Right hindlimb (tissue), 1 donor: ENCODE measurements around the gene IL1A.
"Not testable (repeated sequence)": the region's sequence is repeated elsewhere in the genome, so short reads cannot be mapped to it uniquely, and the experiment has no call there.

Experiments used
- DNase-seq: peaks from one replicate; pipeline ENCODE4 v3.0.0-alpha.2; 2018

IL1A gene, protein sequence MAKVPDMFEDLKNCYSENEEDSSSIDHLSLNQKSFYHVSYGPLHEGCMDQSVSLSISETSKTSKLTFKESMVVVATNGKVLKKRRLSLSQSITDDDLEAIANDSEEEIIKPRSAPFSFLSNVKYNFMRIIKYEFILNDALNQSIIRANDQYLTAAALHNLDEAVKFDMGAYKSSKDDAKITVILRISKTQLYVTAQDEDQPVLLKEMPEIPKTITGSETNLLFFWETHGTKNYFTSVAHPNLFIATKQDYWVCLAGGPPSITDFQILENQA

DNA sequence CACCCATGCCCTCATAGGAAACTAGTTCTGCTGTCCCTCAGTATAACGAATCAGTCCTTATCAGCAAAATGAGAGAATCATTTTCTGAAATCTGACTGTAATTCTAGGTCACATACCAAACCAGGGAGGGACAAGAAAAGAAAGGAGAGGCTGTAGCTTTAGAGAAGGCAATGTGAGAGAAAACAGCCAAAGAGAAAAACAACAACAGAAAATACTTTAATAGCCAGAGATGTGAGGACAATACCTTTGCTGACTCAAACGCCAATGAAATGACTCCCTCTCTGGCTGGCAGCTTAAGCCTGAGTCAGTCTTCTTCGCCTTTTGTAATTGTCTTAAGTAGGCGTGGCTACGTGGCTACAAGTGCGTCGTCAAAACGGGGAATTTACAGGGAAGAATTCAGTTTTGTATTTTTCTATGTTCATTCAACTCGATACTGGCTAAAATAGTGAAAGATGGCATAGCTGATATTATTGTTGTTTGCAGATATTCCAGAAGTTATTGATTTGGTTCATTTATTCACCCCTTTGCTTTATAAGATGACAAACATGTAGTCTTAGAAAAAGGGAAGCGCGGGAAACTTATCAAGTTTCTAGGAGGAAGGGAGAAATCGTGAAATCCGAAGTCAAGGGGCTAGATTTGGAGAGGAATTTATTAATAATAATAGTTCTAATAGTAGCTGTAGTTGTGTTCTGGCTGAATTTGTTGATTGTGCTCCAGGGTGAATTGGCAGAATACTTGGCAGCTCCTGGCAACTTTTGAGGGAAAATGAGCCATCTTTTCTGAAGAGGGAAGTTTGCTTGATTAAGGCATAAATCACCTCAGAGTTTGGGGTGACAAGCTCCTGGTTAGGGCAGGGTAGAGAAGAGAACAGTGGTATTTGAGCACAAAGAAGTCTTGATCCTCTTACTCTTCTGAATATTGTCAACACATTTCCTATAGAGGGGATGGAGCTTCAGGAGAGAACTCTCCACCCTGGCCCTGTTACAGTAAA, at the start of gene IL1A:
TSS of gene IL1A (minus strand) at position 295 of the 991 bp plus-strand sequence. CDS start 723 bp downstream, outside the sequence.
- no peak for DNase-seq

DNA sequence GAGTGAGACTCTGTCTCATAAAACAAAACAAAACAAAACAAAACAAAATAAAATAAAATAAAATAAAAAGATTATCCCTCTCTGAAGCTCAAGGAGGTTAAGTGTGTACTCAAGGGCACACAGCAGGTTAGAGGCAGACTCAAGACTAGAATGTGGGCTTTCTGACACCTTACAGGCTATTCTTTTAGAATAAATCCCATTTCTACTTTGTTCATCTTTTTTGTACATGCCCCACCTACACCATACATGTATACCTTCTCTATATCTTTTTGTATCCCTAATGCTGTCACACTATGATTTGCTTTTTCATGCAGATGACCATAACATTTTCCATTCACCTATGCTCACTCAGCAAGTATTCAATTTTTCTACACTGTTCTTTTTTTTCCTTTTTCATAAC, 49.7 kb upstream of the IL1A start:
- no peak for DNase-seq

DNA sequence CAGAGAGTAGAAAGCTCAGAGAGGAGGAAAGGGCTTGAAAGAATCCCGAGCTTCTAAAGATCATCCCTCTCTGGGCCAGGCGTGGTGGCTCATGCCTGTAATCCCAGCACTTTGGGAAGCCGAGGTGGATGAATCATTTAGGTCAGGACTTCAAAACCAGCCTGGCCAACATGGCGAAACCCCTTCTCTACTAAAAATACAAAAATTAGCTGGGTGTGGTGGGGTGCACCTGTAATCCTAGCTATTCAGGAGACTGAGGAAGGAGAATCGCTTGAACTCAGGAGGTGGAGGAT, 49.3 kb upstream of the IL1A start:
- not testable (repeated sequence) for DNase-seq

DNA sequence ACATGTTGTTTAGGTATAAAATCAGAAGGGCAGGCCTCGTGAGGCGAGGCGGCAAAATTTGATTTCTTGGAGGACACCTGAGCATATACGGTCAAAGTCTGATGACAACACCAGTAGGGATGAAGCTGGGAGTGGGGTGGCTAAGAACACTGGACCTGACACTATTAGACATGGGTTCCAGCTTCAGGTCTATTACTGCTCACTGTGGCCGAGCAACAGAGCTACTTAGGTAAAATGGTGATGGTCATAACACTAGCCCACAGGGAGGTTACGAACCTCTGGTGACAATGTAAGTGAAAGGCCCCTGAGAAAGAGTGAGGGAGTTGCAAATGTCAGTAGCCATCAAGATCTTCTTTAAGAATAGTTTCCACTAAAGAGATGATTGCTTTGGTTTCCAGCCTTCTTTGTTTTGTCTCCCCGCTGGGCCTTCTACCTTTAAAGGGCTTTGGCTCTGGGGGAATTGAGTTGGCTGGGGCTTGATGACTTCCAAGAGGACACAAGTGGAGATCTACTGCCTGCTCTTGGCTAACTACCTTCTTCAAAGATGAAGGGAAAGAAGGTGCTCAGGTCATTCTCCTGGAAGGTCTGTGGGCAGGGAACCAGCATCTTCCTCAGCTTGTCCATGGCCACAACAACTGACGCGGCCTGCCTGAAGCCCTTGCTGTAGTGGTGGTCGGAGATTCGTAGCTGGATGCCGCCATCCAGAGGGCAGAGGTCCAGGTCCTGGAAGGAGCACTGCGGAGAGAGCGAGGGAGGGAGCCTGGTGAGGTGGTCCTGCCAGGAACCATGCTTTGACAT, 48.7 kb upstream of the IL1A start:
- no peak for DNase-seq

DNA sequence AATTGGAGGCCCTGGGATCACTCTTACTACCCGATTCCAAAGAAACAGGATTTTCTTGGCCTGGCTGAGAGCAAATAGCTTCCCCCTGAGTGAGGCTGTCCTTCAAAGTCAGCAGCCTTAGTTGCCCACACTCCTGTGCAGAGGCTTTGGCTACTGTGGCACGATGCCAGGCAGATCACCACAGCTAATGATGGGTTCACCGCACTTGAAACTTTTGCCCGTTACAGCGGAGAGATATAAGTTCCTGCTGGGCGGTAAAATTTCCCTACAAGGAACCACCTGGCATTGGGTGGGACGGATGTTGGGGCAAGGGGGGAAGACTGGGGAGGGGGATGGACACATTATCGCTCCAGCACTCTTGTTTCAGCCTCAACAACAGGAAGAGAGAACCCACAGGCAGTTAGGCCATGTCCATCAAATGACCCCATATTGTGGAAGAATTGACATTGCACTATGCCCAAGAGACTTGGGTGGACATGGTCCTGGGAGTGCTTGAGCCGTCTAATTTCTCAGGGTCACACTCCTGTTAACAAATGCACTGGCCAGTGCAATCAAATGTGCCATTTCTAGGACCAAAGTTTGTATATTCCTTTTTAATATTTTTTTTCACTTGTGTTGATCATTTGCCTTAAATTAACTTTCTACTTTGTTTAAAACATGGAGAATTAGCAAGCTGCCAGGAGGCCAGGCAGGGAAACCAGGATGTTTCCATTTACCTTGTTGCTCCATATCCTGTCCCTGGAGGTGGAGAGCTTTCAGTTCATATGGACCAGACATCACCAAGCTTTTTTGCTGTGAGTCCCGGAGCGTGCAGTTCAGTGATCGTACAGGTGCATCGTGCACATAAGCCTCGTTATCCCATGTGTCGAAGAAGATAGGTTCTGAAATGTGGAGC, 47.9 kb upstream of the IL1A start:
- DNase-seq, result no peak

DNA sequence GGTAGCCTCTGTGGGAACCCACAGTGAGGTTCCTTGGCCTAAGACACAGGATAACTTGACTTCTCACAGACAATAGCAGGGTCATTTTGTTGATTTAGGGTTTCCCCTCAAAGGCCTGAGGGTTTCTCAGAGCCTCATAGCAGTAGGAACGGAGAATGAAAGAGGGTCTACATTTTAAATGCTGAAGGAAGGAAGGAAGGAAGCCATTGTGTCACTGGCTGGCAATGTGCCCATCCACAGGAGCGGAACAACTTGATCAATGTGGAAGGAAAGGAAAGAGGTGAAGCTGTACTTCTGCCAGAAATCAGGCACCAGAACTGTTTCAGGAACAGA, 47.2 kb upstream of the IL1A start:
- no peak for DNase-seq

DNA sequence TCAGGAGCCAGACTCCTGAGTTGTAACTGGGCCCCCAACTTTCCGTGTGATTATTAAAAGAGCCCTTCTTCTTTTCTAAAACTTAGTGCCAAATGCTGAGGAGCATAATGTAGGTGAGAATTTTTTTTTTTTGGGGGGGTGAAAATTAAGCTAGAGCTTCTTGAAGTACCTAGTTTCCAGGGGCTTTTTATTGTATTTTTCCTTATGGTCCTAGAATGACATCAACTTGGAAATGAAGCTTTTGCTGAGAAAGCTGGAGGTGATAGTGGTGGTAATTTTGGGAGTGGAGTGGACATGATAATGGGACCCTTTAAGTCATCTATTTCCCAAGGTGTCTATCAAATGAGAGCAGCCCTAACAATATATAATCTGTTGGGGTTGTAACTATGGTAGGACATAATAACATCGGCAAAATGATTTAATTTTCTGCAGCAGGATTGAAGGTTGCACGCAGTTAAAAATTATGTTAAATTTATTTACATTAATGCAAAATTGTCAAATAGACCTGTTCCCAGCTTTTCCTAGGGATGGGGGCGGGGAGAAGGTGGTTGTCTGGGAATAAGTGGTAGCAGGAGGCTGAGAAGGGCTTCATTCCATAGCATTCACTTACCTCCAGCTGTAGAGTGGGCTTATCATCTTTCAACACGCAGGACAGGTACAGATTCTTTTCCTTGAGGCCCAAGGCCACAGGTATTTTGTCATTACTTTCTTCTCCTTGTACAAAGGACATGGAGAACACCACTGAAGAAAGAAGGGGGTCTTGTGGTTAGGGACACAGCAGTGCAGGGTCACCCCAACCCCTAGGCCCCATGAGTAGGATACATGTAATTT, 46.6 kb upstream of the IL1A start:
- DNase-seq, result no peak

DNA sequence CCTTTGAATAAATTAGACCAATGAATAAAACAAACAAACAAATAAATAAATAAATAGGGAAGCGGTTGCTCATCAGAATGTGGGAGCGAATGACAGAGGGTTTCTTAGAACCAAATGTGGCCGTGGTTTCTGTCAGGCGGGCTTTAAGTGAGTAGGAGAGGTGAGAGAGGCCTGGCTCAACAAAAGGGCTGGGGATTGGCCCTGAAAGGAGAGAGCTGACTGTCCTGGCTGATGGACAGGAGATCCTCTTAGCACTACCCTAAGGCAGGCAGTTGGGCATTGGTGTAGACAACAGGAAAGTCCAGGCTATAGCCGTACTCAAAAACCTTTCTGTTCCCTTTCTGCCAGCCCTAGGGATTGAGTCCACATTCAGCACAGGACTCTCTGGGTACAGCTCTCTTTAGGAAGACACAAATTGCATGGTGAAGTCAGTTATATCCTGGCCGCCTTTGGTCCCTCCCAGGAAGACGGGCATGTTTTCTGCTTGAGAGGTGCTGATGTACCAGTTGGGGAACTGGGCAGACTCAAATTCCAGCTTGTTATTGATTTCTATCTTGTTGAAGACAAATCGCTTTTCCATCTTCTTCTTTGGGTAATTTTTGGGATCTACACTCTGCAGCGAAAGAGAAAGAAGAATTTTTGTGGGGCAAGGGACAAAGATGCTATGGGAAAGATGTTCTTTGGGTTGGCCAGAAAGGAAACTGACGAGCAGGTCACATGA, 45.8 kb upstream of the IL1A start:
- DNase-seq, result no peak

DNA sequence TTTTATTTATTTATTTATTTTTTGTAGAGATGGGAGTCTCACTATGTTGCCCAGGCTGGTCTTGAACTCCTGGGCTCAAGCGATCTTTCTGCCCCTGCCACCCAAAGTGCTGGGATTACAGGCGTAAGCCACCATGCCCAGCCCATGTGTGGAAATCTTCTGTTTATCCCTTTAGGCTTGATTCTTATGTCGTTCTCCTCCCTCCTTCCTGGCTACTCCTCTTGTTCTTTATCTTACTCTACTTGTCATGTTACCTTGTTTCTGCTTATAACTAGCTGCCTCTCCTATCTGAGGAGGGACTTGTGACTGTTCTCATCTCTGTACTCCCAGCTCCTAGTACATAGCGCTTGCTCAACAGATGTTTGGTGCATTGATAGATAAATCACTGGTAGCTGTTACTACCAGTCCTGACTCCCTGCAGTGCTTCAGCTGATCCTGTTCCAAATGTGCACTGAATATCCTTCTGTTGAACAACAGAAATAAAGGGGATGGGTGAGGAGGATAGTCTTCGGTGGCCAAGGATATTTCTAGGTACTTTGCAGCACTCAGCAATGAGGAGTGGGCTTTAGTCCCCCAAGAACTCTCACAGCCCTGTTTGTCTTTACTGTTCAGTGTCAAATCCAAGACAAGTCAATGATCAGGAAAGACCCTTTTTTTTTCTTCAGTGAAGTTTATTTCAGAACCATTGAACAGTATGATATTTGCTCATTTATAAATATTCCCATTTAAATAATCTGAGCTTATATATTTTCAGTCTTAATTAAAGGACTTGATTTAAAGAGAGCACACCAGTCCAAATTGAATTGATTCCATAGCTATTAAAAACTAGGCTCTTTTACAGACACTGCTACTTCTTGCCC, 45.0 kb upstream of the IL1A start:
- no peak for DNase-seq

DNA sequence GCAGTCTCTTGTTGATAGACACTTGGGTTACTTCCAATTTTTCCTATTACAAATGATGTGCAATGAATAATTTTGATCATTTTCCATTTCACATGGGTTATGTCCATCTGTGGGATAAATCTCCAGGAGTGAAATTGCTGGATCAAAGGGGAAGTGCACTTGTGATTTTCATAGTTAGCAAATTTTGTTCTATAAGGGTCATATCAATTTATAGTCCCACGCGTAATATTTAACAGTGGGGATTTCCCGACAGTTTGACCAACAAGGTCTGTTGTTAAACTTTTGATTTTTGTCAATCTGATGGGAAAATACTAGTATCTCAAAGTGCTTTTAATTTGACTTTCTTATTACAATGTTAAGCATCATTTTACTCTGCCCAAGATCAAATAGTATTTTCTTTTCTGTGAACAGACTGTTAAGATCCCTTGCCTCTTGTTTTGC, 44.0 kb upstream of the IL1A start:
- DNase-seq, result no peak

DNA sequence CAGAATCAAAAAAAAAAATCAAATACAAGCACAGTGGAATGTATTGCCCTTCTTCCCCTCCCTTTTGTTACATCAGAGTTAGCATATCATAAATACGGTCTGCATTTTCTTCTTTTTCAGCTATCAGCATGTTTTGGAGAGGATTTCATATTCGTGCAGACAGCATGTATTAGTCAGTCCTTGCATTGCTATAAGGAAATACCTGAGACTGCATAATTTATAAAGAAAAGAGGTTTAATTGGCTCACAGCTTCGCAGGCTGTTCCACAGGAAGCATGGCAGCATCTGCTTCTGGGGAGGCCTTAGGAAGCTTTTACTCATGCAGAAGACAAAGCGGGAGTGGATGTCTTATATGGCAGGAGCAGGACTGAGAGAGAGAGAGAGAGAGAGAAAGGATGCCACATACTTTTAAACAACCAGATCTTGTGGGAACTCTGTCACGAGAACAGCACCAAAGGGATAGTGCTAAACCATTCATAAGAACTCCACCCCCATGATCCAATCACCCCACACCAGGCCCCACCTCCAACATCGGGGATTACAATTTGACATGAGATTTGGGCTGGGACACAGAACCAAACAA, 43.4 kb upstream of the IL1A start:
- DNase-seq, result no peak

DNA sequence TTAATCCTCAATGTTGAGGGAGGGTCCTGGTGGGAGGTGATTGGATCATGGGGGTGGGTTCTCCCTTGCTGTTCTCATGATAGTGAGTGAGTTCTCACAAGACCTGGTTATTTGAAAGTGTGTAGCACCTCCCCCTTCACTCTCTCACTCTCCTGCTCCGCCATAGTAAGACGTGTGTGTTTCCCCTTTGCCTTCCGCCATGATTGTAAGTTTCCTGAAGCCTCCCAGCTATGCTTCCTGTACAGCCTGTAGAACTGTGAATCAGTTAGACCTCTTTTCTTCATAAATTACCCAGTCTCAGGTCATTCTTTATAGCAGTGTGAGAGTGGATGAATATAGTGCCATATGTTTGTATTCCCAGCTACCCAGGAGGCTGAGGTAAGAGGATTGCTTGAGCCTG, 42.7 kb upstream of the IL1A start:
- DNase-seq, result no peak

DNA sequence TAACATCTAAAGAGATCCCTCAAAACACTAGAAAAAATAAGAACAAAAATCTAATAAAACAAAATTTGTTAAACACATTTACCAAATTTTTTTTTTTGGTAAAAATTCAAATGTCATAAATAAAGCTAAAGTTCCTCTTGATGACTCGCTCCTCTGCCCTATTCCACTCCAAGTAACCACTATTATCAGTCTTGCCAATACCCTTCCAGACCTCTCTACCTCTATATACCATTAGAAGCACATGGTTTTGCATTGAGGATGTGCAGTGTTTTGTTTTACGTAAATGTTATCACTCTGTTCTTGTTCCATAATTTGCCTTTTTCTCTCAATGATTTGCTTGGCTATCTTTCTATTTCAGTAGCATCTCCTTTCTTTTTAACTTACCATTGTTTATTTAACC, 41.4 kb upstream of the IL1A start:
- DNase-seq, result no peak

DNA sequence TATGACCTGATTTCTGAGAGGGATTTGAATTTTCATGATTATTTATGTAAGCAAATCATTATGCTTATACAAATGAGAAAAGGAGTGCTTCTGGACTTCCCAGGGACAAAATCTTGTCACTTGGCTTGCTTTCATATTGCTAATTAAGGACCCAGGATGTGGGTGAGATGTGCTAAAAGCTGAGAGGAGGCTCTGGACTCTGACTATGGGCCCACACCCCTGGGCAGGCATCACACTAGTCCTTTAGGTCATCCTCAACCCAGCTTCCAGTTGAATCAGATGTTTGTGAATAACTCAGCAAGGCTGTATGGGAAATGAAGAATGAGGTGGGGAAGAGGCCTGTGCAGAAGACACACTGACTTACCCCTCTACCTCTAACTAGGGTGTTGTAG, 40.4 kb upstream of the IL1A start:
- no peak for DNase-seq

DNA sequence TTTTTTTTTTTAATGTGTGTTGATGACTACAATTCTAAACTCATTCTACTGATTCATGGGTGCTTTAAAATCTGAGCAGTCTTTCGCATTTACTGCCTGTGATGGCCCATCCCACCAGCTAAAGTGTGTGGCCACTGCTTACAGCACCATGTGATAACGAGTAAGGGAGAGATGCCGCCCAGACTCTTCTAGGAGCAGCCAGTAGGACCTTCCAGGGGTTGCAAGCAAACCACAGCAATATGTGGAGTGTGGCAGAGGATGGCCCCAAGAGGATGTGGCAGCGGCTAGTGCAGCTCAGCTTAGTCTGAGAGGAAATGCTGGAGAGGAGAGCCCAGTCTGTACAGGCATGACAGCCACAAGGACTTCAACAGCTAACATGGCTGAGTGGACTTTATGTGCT, 37.4 kb upstream of the IL1A start:
- no peak for DNase-seq

DNA sequence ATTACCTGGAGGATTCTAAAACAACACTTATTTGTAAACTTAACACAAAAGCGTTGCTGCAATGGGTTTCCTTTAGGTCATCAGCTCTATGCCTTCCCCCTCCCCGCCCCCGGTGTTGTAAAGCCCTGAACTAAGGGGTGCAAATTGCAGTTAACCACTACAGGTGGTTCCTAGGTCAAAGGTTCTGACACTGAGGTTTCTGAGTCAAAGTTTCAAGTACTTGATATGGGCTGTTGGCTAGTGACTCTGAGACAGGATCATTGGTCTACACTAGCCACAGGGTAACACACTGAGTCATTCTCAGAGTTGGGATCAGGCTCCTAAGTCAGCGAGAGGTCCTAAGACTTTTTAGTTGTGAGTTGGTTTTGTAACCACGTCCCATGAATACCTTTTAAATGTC, 36.8 kb upstream of the IL1A start:
- no peak for DNase-seq

DNA sequence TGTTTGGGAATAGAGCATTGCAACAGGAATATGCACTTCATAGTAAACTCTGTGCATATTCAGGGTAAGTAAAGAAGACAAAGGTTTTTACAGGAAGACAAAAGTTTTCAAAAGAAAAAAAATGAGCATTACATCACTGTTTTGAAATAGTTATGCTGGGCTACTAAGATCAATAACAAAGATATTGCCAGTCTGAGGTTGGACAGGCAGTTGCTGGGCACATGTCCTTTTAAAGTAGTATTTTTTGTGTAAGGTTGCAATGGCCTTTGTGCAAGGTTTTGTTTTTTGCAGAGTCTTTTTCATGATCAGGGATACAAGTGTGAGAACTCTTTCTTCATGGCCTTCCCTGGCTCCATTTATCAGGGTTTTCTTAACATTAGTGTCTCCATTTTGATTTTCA, 36.0 kb upstream of the IL1A start:
- DNase-seq, result no peak

DNA sequence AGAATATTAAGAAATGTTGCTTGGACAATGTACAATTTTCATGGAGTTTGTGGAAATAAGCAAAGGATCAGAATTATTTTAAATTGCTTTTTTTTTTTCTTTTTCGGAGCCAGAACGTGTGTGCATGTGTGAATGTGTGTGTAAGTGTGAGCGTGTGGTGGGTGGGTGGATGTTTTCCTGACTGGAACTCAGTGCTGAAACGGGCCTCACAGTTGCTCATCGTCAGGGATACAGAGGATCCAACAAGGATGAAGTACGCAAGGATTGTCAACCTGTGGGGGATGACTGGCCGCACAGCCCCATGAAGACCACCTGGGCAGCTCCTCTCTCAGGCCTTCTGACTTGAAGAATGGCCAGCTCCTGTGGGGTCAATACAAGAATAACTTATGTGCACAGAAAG, 34.8 kb upstream of the IL1A start:
- DNase-seq, result no peak

DNA sequence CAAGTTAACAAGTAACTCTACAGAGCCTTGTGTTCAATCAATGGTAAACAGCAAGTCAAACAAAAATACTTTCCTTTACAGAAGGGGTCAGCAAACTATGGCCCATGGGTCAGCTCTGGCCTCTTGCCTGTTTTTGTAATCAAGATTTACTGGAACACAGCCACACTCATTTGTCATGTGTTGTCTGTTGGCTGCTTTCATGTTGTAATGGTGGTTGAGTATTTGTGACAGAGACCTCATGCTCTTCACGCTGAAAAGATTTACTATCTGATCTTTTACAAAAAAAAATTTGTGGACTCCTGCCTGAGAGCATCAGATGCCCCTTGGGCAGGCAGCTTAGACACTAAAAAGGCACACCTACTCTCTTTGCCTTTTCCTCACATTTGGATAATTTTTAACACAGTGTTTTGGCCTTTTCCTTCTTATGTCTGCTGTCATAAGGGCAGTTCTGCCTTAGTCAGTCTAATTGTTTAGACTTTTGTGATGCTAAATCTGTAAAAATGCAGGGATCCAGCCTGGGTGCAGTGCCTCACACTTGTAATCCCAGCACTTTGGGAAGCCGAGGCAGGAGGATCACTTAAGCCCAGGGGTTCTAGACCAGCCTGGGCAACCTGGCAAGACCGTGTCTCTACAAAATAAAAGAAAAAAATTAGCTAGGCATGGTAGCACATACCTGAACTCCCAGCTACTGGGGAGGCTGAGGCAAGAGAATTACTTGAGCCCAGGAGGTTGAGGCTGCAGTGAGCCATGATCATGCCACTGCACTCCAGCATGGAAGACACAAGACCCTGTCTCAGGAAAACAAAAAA, 34.0 kb upstream of the IL1A start:
- no peak for DNase-seq
